ENCODE data around the gene FOXP1.

The FOXP1 gene

DNA sequence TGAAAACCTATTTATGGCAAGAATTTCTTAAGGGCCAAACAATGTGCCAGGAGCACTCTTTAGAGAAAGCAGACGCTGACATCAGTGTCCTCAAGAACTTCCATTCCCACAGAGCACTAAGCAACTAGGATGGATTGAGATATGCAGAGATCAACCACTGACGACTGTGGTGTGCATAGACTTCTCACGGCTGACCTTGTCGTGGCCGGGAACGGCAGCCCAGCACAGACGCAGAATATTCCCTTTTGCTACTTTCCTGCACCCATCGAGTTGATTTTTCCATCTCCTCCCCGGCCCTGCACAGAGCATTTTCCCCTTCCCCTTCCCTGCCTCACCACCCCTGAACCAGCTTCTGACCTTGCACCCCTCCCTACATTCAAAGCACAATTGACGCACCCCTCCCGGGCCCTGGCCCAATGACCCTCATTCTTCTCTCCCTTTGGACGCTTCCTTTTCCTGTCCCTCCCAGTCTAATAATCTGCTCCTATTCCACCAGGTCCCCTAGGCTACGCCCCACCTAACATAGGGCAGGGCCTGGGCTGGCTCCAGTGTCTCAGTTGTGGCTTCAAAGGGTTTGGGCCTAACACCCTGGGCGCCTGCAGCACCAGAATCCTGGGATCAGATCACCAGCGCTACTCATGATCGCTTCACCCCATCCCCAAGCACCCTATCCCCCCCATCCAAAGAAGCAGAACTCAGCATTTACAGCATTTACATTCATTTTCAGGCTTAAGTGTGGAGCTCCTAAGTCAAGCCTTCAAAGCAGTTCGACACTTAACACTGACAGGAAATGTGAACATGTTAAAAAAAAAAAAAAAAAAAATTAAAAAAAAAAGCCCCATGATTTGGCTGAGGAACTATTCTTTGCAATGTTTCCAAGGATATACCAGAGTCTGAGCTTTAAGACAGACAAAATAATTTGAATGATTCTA is 151.2 kb downstream of the FOXP1 start:
- H3K27ac ChIP-seq: no peak overlapping the region

GRCh38 chr3:71430941-71431552 is 152.5 kb downstream of the FOXP1 start:
- H3K4me3 ChIP-seq: no peak overlapping the region
- intact Hi-C loops (cut with DNase I; ENCODE audit: low total_unique reads): no loop called here
- peaks cover 0 to 40% (median 23%) of the 10 kb centered on the region in 4 donors for H3K4me1 ChIP-seq
- no peaks in the 10 kb centered on the region for H3K9me3 ChIP-seq
- no peaks in the 10 kb centered on the region for H3K36me3 ChIP-seq
- DNase-seq: no peak
- TF ChIP-seq CTCF (IDR thresholded peaks at IDR 0.05): no peak
- no peaks in the 10 kb centered on the region for H3K27me3 ChIP-seq
- no peak overlapping the region for H3K27ac ChIP-seq

More for the DNA sequence above, 151.2 kb downstream of the FOXP1 start:
- TF ChIP-seq CTCF (IDR thresholded peaks at IDR 0.05): no peak
- Histone ChIP-seq H3K36me3 (no peaks in the 10 kb centered on the region), H3K4me1 (peaks cover 0 to 40% (median 25%) of the 10 kb centered on the region in 4 donors), H3K4me3 (no peak overlapping the region), H3K27me3 (no peaks in the 10 kb centered on the region), H3K9me3 (no peaks in the 10 kb centered on the region)
- intact Hi-C loops (cut with DNase I; ENCODE audit: low total_unique reads): no loop called here
- DNase-seq: no peak

- TF ChIP-seq CTCF (IDR thresholded peaks at IDR 0.05): no peak
- Histone ChIP-seq H3K9me3 (no peaks in the 10 kb centered on the region), H3K4me1 (peaks cover 0 to 40% (median 25%) of the 10 kb centered on the region in 4 donors), H3K27ac (no peak overlapping the region), H3K4me3 (no peak overlapping the region), H3K27me3 (no peaks in the 10 kb centered on the region), H3K36me3 (no peaks in the 10 kb centered on the region)
- intact Hi-C loops (cut with DNase I; ENCODE audit: low total_unique reads): no loop called here
- no peak for DNase-seq
Measured at GRCh38 chr3:71429597-71429988, 153.9 kb downstream of the FOXP1 start.

GRCh38 chr3:71428841-71429596 is 154.5 kb downstream of the FOXP1 start:
- Histone ChIP-seq H3K4me3 (no peak overlapping the region), H3K27me3 (no peaks in the 10 kb centered on the region), H3K4me1 (peaks cover 0 to 35% (median 25%) of the 10 kb centered on the region in 4 donors), H3K27ac (peak overlapping the region in 1 of 2 donors; percentile 22), H3K36me3 (no peaks in the 10 kb centered on the region), H3K9me3 (no peaks in the 10 kb centered on the region)
- intact Hi-C loops (cut with DNase I; ENCODE audit: low total_unique reads): no loop called here
- TF ChIP-seq CTCF (IDR thresholded peaks at IDR 0.05): no peak
- peak in 1 of 2 donors; percentile 52 for DNase-seq

DNA sequence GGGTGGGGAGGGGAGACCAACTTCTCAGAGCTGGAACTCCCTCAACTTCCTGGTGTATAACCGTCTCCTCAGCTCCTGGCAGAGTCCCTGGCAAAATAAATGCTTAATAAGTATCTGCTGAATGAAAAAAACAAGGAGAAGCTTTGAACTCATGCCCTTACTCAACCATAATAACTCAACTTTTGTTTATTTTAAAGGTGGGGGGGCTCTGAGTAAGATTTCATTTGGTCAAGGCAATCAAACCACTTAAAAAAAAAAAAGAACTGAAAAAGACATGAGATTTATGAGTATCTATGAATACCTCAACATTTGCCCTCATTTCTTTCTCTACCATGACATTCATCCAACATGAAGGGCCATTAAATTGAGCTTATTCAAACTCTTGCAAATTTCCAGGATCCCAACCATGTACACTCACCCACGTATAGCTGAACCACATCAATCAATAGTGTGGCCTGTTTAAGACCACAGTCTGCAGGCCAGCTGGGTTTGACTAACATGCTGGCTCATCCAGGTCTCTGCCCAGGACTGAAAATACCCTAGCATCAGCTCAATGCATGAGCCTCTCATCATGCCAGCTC is 157.9 kb downstream of the FOXP1 start:
- H3K27me3 ChIP-seq: no peaks in the 10 kb centered on the region
- TF ChIP-seq CTCF (IDR thresholded peaks at IDR 0.05): no peak
- no peaks in the 10 kb centered on the region for H3K9me3 ChIP-seq
- H3K36me3 ChIP-seq: no peaks in the 10 kb centered on the region
- intact Hi-C loops (cut with DNase I; ENCODE audit: low total_unique reads): no loop called here
- H3K4me1 ChIP-seq: peaks cover 0 to 30% (median 19%) of the 10 kb centered on the region in 4 donors
- H3K27ac ChIP-seq: no peak overlapping the region
- no peak overlapping the region for H3K4me3 ChIP-seq
- no peak for DNase-seq

Data from tibial artery (tissue), 4 donors.